K562 (cell line): Measurements from ENCODE around the gene PAGE5. TPM values are rescaled to one million over a fixed set of nuclear protein-coding genes. Genes with fewer than 3 reads are reported as not detected.

Experiments used
- ASH1L ChIP-seq: fragments of 450-650 bp; IDR thresholded peaks from 2 replicates; pipeline ENCODE4 v1.6.1; 2018; ENCODE audit warnings: borderline replicate concordance, mild to moderate bottlenecking, low read depth; ENCODE audit not compliant: partially characterized antibody
- BMI1 ChIP-seq: fragments of 150-350 bp; IDR thresholded peaks from 2 replicates; pipeline ENCODE4 v1.6.1; 2014; ENCODE audit warnings: low read length
- CBFB ChIP-seq: sonication (generic); formaldehyde crosslinking; IDR thresholded peaks from 2 replicates; pipeline ENCODE4 v1.4.0; 2020; ENCODE audit warnings: mild to moderate bottlenecking, missing genetic modification reagents
- FUS ChIP-seq: fragments of 200-400 bp; formaldehyde crosslinking; optimal IDR thresholded peaks from 2 replicates; pipeline ENCODE3; 2017; ENCODE audit warnings: low read depth, low read length
- JUN ChIP-seq, 2 experiments: sonication (generic) in 1 of 2; formaldehyde crosslinking in 1 of 2; IDR thresholded peaks; 2 replicates each; pipeline versions ENCODE4 v1.6.1 to v1.8.0; 2012 to 2022; ENCODE audit warnings: borderline replicate concordance in 2 of 2, mild to moderate bottlenecking in 2 of 2, improper control_type of control experiment in 1 of 2, low read depth in 1 of 2, low read length in 1 of 2, missing genetic modification reagents in 1 of 2
- KDM2B ChIP-seq: fragments of 250-450 bp; sonication (Bioruptor Pico); IDR thresholded peaks from 2 replicates; pipeline ENCODE4 v1.8.0; 2021; ENCODE audit warnings: mild to moderate bottlenecking, moderate library complexity
- MAX ChIP-seq: sonication (generic); formaldehyde crosslinking; IDR thresholded peaks from 2 replicates; pipeline ENCODE4 v1.9.0; 2022; ENCODE audit warnings: mild to moderate bottlenecking, missing genetic modification reagents
- MYC ChIP-seq, 2 experiments: fragments of 250-450 bp in 1 of 2; sonication (Bioruptor Pico) in 1 of 2; IDR thresholded peaks; 2 replicates each; pipeline versions ENCODE4 v1.5.1 to v1.6.1; 2012 to 2021; ENCODE audit warnings: low read depth in 2 of 2, borderline replicate concordance in 1 of 2, improper control_type of control experiment in 1 of 2, low read length in 1 of 2, mild to moderate bottlenecking in 1 of 2, moderate library complexity in 1 of 2
- POLR2AphosphoS5 ChIP-seq: IDR thresholded peaks from 2 replicates; pipeline ENCODE4 v1.6.1; 2011; ENCODE audit warnings: mild to moderate bottlenecking, low read depth, low read length, moderate library complexity; ENCODE audit not compliant: control insufficient read depth, insufficient read depth
- POLR2B ChIP-seq: fragments of 450-650 bp; IDR thresholded peaks from 2 replicates; pipeline ENCODE4 v1.6.1; 2018; ENCODE audit warnings: low read depth; ENCODE audit not compliant: partially characterized antibody
- SUPT5H ChIP-seq: fragments of 450-650 bp; IDR thresholded peaks from 2 replicates; pipeline ENCODE4 v1.6.1; 2016
- TFE3 ChIP-seq: fragments of 450-650 bp; formaldehyde crosslinking; IDR thresholded peaks from 2 replicates; pipeline ENCODE4 v1.4.0; 2020; ENCODE audit warnings: mild to moderate bottlenecking, mixed read lengths
- THAP12 ChIP-seq: fragments of 250-450 bp; sonication (Bioruptor Pico); IDR thresholded peaks from 2 replicates; pipeline ENCODE4 v1.9.0; 2021; ENCODE audit warnings: mild to moderate bottlenecking, inconsistent platforms
- ZBTB2 ChIP-seq: fragments of 450-650 bp; IDR thresholded peaks from 2 replicates; pipeline ENCODE4 v1.6.1; 2016; ENCODE audit warnings: antibody characterized with exemption
- ZBTB7A ChIP-seq: IDR thresholded peaks from 2 replicates; pipeline ENCODE4 v1.6.1; 2011; ENCODE audit warnings: low read depth, mild to moderate bottlenecking, low read length, moderate library complexity, borderline replicate concordance; ENCODE audit not compliant: control insufficient read depth
- ZNF311 ChIP-seq: fragments of 250-450 bp; sonication (Bioruptor Pico); IDR thresholded peaks from 2 replicates; pipeline ENCODE4 v1.4.0; 2020; ENCODE audit warnings: mild to moderate bottlenecking, moderate library complexity
- ZNF639 ChIP-seq, 2 experiments: fragments of 200-800 bp in 1 of 2; sonication (Bioruptor generic) in 1 of 2; sonication (generic) in 1 of 2; formaldehyde crosslinking in 1 of 2; IDR thresholded peaks in 1 of 2; conservative IDR thresholded peaks in 1 of 2; 2 replicates each; pipeline versions ENCODE4 v1.5.0 to v1.6.1; 2016 to 2020; ENCODE audit warnings: missing compliant biosample characterization in 1 of 2, missing genetic modification characterization in 1 of 2, missing genetic modification reagents in 1 of 2
- ZNF785 ChIP-seq: fragments of 250-450 bp; sonication (Bioruptor Pico); IDR thresholded peaks from 2 replicates; pipeline ENCODE4 v1.4.0; 2020; ENCODE audit warnings: mild to moderate bottlenecking
- polyA plus RNA-seq, 8 experiments: library from polyadenylated mRNA; depleted of rRNA in 4 of 8; stranded (reverse) in 5 of 8; unstranded in 3 of 8; fragments of >200 nt; fragmentation: Nextera tagmentation in 2 of 8; fragmentation: Illumina TruSeq in 1 of 8; extraction: Ambion mirVana in 2 of 8; extraction: Trizol in 1 of 8; gene quantifications; 2 replicates each; pipeline versions ENCODE4 v1.2.1 to v1.2.3, GENCODE V29; 2011 to 2014; ENCODE audit warnings: inconsistent platforms in 1 of 8, missing spikeins in 1 of 8
- total RNA-seq, 7 experiments: library from RNA; depleted of rRNA in 6 of 7; stranded (reverse); fragments of >200 nt in 6 of 7; fragmentation: Illumina TruSeq in 2 of 7; extraction: Trizol in 2 of 7; gene quantifications; 2 replicates each; pipeline versions ENCODE4 v1.2.1 to v1.2.3, GENCODE V29; 2011 to 2021; ENCODE audit warnings: low replicate concordance in 1 of 7

PAGE5 gene
- total and polyA plus RNA-seq, 9 of the 15 experiments (the other 6 are each of a cell fraction or from before 2014, with no cell fraction given), result 146 to 571 (median 342) TPM

GRCh38 chrX:55220119-55220794 is at the start of gene PAGE5 (continued):
- TF ChIP-seq ZNF639 (CRISPR knock-in tag; conservative IDR thresholded peaks at IDR 0.05 in 1 of 2, IDR thresholded peaks at IDR 0.05 in 1 of 2), result no peak
- peak; percentile 33; the same call in 1 of the 2 replicates for TF ChIP-seq POLR2AphosphoS5
- TF ChIP-seq ZNF311, result no peak
- TF ChIP-seq CBFB, result no peak
- peak; percentile 61; the same call in 1 of the 2 replicates for TF ChIP-seq ZBTB2
- TF ChIP-seq MYC (IDR thresholded peaks at IDR 0.05; ENCODE audit: low read depth, low read length), result no peak
- TF ChIP-seq MYC (CRISPR knock-in tag; IDR thresholded peaks at IDR 0.05; ENCODE audit: borderline replicate concordance, low read depth), result no peak
- TF ChIP-seq THAP12 (CRISPR knock-in tag), result no peak
- TF ChIP-seq FUS, result no peak
- TF ChIP-seq BMI1, result no peak
- no peak for TF ChIP-seq KDM2B (CRISPR knock-in tag)
- no peak for TF ChIP-seq ZBTB7A
- peak; percentile 62 for TF ChIP-seq SUPT5H
- peak; percentile 59 for TF ChIP-seq POLR2B
- peak; percentile 33; the same call in 1 of the 2 replicates for TF ChIP-seq MAX (CRISPR knock-in tag)
- TF ChIP-seq TFE3, result peak; percentile 81
- TF ChIP-seq JUN (IDR thresholded peaks at IDR 0.05; ENCODE audit: borderline replicate concordance, low read depth, low read length), result no peak
- TF ChIP-seq JUN (CRISPR knock-in tag; IDR thresholded peaks at IDR 0.05; ENCODE audit: borderline replicate concordance), result no peak
- no peak for TF ChIP-seq ZNF785 (CRISPR knock-in tag)
- no peak for TF ChIP-seq ASH1L
